HUDEP-2 (cell line): Measurements from ENCODE around the gene IGF2R.
"Not testable (repeated sequence)": the region's sequence is repeated elsewhere in the genome, so short reads cannot be mapped to it uniquely, and the experiment has no call there.

Source experiments
- DNase-seq, 76 experiments: peaks; one replicate each; lab custom pipeline; 2025; ENCODE audit not compliant: unreplicated experiment in 76 of 76; lab: John Stamatoyannopoulos, UW

The IGF2R gene

DNA sequence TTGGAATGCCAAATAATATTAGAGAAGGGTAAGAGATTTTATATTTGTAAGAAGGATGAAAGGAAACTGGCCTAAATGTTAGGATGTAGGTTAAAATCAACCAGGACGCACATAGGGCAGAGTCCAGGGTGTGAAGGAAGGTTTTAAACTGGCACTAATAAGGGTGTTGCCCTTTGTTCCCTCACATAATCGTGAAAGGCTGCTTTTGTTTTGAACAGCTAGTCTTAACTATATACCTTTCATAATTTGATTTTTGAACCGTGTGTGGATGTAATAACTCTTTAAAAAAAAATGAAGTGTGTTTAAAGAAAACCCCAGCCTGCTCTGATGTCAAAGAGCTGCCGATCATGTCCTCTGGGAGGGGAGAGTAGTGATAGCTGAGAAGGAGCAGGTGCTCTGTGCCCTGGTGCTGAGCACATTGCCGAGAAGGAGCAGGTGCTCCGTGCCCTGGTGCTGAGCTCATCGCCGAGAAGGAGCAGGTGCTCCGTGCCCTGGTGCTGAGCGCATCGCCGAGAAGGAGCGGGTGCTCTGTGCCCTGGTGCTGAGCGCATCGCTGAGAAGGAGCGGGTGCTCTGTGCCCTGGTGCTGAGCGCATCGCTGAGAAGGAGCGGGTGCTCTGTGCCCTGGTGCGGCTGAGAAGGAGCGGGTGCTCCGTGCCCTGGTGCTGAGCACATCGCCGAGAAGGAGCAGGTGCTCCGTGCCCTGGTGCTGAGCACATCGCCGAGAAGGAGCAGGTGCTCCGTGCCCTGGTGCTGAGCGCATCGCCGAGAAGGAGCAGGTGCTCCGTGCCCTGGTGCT is 121.8 kb downstream of the IGF2R start:
- DNase-seq = not testable (repeated sequence)

DNA sequence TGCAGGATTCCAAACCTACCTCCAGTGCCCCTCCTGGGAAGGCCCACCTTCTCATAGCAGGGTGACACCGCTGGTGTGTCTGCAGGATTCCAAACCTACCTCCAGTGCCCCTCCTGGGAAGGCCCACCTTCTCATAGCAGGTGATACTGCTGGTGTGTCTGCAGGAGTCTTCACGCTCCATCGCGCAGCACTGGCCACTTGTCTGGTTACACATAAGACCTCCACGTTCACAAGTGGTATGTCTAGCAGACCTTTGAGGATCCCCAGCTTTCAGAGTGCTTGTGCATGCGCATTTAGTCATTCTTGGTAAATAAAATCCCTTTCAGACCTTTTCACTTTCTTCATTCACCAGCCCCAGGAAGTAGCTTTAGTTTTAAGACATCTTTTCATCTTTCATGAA is 123.3 kb downstream of the IGF2R start:
- not testable (repeated sequence) for DNase-seq

DNA sequence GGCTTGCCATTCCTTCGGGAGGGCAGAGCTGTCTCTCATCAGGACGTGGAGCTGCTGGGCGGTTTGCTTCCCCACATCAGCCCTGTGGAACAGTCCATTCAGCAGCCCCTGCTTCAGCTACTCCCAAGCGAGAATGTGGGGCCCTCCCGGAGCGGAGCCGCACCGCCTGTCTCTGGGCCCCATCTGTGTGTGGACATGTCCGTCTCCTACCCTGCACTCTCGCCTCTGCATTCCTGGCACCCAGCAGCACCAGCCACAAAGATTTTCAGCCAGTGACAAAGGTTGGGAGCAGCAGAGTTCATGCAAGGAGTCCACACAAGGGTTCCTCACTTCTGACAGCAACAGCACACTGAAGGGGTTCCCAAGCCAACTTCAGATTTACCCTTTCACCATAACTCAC is 123.7 kb downstream of the IGF2R start:
- no peak for DNase-seq

DNA sequence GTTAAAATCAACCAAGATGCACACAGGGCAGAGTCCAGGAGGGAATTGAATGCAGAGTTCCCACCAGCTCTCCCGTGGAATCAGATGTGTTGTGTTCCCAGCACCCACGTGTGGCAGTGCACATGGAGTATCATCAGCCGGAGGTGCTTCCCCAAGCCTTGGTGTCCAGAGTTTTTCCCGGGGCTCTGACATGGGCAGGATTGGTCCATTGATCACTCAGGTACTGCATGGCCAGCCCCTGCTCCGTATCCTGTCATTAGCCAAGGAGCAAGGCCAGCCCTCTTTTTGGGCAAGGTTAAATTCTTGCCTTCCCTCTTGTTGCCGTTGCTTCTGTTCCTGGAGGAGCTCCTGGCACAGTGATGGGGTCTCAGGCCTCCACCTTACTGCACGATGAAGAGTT is 124.2 kb downstream of the IGF2R start:
- DNase-seq = no peak

DNA sequence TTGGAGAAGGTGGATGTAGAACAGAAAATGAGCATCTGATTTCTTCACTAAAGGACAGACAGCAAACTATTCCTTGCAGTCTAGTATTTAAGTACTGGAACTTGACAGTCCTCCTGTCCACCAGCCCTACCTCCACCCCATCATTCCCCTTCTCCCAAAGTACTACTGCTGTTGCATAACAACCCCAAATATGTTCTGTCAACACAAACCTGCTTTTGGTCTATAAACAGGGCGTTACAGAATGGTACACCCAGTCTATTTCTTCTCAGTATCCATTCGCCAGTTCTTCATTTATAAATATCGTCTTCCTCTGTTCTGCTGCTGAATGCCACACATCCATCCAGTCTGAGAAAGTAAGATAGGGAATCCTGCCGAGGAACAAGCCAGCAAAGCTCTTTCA is 125.1 kb downstream of the IGF2R start:
- DNase-seq = no peak

DNA sequence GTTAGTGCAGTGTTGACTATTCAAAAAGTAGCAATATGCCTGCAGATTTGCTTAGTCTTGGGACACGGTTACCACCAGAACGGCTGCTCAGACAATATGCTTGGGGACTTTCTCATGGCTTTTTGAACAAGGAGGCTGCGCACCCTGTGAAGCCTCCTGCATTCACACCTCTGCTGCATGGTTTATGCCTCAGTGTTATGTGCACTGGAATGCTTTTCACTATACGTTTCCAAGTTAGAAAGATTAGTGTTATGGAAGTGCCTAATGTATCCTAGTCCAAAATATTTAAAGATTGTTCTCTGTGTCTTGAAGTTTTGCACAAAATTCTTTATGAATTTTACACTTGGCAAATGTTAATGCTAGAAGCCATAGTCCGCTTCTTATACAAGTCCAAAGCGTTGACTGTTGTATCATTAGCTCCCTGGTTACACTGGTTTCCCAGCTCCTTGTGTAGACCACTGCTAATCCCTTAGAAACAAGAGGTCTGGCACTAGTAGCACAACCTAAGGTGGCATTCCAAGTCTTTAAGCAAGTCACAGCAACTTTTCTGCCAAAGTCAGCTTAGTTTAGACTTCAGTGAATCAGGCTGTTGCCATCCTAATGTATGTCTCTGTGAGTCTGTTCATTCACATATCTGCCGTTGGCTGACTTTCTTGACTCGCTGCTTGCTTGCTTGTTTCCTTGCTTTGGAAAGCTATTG is 126.4 kb downstream of the IGF2R start:
- no peak for DNase-seq

DNA sequence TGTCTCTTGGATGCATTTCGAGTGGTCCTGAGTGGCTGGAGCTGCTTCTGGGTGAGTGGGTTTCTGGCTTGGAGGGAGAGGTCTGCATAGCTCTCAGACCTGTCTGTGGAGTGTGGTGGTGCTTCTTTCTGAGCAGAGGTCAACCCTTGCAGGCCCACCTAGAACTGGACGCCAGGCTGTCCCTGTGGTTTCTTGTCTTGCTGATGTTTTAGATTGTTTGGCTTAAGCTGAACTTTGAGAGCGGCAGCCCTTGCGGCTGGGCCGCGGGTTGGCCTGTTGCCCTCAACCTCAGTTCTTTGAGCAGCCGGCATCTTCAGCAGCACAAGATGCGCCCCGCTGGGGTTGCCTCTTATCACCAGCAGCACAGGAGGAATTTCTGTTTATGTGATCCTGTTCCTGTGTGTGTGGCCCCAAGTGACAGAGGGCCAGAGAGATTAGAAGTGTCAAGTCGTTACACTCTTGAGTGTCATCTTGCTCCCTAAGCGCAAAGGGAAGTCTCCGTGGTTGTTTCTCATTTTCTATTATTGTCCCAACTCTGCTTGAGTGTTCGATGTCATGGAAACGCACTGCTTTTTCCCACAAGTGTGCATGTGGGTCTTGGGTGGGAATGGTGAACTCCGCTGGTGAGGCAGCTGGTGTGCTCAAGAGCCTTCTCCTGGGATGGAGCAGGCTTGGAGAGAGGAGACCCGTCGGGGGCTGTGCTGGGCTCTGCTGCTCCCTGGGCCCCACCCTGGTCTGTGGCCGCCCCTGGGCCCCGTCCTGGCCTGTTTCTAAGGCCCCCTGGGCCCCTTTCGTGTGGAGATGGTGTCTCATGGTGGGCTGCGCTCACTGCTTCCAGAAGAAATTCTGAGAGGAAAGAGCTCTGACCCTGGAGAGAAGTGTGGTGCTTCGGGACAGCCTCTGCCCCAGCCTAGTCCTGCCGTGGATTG is 132.7 kb downstream of the IGF2R start:
- DNase-seq = peak; percentile 60 to 99 (median 95)

DNA sequence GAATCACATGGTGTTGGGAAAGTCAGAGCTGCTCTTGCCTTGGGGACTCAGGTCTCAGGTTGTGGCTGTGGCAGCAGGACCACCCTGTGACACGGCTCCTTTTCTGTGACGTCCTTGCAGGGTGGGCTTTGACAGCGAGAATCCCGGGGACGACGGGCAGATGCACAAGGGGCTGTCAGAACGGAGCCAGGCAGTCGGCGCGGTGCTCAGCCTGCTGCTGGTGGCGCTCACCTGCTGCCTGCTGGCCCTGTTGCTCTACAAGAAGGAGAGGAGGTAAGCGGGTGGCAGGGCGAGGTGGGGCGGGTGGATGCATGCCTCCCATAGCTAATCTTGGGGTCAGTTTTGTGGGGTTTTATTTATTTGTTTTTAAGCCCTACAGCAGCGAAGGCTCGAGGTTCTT is 133.5 kb downstream of the IGF2R start:
- DNase-seq = no peak

DNA sequence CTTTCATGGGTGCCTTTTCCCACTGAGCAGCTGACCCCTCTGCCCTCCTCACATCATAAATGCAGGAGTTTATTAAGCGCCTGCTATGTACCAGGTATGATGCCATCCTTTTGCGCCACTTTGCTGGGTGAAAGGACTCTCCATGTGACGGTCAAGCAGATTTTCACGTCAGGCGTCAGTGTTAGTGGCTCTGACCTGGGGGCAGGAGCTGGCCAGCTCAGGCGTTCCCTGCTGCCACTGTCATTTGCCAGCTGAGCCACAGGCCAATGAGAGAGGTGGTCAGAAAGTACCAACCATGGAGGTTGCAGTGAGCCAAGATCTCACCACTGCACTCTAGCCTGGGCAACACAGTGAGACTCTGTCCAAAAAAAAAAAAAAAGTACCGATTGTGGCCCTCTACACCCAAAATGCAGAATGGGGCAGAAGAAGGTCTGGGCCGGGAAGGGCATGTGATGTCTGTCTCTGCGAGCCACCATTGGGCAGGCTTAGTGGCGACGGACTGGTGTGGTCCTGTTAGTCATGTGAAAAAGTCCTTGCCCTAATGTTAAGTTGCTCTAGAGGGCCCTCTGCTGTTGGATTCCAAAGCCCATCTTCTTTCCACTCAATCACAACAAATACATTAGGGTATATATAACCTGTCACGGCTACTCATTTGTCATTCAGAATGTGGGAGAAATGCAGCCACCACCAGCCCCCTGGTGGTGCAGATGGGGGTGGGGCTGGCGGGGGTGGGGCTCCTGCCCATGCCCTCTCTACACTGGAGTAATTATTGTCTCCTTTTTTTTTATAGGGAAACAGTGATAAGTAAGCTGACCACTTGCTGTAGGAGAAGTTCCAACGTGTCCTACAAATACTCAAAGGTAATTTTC is 134.3 kb downstream of the IGF2R start:
- peak in 55 of 76 experiments; percentile 10 to 80 (median 36) for DNase-seq

DNA sequence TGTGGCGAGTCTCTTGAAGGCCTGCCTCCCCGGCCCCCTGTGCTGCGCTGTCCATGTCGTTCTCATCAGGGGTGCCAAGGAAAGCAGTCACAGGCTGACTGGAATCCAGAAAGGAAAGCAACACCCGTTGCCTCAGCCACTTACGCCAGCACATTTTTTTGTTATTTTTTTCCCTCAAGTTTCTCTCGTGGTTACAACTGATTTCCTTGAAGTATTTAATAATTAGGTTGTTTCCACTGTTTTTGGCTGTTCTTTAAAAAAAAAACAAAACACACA is 134.9 kb downstream of the IGF2R start:
- DNase-seq = no peak

DNA sequence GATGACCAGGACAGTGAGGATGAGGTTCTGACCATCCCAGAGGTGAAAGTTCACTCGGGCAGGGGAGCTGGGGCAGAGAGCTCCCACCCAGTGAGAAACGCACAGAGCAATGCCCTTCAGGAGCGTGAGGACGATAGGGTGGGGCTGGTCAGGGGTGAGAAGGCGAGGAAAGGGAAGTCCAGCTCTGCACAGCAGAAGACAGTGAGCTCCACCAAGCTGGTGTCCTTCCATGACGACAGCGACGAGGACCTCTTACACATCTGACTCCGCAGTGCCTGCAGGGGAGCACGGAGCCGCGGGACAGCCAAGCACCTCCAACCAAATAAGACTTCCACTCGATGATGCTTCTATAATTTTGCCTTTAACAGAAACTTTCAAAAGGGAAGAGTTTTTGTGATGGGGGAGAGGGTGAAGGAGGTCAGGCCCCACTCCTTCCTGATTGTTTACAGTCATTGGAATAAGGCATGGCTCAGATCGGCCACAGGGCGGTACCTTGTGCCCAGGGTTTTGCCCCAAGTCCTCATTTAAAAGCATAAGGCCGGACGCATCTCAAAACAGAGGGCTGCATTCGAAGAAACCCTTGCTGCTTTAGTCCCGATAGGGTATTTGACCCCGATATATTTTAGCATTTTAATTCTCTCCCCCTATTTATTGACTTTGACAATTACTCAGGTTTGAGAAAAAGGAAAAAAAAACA is 136.1 kb downstream of the IGF2R start:
- no peak for DNase-seq

DNA sequence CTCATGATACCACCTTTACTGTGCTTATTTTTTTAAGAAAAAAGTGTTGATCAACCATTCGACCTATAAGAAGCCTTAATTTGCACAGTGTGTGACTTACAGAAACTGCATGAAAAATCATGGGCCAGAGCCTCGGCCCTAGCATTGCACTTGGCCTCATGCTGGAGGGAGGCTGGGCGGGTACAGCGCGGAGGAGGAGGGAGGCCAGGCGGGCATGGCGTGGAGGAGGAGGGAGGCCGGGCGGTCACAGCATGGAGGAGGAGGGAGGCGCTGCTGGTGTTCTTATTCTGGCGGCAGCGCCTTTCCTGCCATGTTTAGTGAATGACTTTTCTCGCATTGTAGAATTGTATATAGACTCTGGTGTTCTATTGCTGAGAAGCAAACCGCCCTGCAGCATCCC is 137.1 kb downstream of the IGF2R start:
- DNase-seq = no peak

DNA sequence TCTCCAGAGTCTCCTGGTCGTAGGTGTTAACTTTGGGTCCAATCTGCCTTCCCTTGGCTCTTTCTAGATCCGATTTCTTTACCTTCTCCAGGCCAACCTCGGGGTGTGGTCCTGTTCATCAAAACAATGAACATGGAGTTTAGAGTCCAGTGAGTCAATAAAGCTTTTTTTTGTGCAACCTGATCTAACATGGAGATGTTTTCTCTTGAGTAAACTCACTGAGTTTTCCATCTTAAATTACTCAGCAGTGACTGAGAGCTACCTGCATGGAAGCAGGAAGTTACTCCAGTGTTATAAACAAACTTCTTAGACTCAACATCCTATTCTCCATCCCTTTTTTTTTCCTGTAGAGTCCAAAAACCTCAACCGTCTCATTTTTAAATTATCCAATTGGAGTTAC is 137.8 kb downstream of the IGF2R start:
- DNase-seq = no peak

DNA sequence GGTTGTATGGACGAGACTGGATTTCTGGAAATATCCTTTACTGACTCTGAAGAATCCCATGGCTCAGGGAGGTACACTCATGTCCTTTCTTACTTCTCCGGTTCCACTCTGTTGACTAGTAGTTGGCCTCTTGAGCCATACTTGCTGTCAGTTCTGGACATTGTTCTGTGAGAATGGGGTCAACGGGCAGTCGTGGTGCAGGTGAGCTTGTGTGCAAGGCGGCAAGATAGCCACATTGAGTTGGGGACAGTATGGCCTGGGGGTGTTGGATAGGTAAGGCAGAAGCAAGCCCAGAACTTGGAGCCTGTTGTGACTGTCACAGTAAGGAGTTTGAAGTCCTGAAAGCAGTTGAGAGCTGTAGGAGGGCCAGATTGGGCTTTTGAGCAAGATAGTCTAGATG is 139.2 kb downstream of the IGF2R start:
- no peak for DNase-seq

DNA sequence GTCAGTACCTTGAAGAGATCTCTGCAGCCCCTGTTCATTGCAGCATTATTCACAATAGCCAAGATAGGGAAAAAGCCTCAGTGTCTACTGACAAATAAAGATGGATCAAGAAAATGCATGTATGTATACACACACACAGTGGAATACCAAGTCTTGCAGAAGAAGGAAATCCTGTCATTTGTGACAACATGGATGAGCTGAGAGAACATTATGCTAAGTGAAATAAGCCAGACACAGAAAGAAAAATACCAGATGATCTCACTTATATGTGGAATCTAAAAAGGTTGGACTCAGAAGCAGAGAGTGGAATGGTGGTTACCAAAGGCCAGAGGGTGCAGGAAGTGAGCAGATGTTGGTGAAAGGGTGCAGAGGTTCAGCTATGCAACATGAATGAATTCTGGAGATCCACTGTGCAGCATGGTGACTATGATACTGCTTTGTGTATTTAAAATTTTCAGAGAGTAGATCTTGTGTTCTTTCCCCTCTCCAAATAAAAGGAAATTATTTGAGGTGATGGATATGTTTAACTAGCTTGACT is 141.8 kb downstream of the IGF2R start:
- DNase-seq = no peak

DNA sequence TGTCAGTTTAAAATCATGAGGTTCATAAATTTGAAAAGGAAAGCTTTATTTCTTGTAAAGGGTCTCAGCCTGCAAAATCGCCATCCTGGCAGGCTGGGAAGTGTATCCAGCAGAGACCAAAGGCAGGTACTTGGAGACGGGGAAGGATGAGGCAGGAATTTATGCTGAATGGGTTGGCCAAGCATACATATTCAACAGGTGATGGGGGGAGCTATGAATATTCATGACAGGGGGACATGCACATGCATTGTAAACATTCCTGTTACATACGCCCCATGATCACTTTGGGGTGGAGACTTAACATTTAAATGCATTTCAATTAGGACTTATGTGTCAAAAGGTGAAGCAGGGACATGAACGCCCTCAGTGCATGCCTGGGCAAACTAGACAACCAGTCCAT is 142.9 kb downstream of the IGF2R start:
- DNase-seq = no peak

DNA sequence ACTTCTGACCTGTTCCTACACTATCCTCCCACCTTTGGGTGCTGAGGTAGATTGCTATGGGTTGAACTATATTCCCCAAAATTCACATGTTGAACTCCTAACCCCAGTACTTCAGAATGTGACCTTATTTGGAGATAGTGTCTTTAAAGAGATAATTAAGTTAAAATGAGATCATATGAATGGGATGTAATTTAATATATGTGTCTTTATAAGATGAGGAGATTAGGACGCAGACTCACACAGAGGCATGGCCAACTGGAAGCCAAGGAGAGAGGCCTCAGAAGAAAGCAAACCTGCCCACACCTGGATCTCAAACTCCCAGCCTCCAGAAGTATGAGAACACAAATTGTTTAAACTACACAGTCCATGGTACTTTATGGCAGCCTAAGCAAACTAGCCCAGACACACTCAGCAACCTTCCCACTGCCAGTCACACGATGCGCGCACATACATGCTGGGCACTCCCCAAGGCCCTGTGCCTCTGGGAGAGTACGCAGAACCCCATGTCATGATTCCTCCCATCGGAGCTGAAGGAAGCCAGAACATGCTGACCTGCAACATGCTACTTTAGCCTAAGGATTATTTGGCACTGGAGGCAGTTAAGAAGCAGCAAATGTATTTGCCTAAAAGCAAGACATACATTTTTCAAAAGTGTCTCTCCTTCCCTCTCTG is 143.9 kb downstream of the IGF2R start:
- DNase-seq = no peak

DNA sequence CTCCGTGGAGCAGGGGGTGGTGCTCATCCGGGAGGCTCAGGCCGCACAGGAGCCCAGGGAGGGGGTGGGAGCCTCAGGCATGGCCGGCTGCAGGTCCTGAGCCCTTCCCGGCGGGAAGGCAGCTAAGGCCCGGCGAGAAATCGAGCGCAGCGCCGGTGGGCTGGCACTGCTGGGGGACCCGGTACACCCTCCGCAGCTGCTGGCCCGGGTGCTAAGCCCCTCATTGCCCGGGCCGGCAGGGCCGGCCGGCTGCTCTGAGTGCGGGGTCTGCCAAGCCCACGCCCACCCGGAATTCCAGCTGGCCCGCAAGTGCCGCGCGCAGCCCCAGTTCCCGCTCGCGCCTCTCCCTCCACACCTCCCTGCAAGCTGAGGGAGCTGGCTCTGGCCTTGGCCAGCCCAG is 145.7 kb downstream of the IGF2R start:
- DNase-seq = not testable (repeated sequence)

DNA sequence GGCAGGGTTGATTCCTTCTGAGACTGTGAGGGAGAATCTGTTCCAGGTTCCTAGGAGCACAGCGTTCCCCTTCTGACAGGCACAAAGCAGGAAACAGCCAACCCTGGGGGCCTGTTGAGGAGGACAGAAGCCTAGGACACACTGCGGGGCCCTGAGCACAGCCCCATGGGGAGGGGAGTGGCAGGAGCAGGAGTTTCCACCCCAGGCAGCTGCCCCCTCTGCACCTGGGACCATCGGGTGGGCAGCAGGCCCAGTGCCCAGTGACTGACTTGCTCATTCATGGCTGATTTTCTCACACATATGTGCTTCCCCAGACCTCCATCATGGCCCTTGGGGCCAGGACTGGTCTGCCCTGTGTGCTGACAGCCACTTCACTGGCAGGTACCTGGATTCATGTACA is 146.5 kb downstream of the IGF2R start:
- DNase-seq = no peak
